ENCODE data around the gene AGO1. TPM values are rescaled to one million over a fixed set of nuclear protein-coding genes. Genes with fewer than 3 reads are reported as not detected.

Gene AGO1
- polyA plus RNA-seq, 1 donor from 2014 or later, result 13.0 TPM

DNA sequence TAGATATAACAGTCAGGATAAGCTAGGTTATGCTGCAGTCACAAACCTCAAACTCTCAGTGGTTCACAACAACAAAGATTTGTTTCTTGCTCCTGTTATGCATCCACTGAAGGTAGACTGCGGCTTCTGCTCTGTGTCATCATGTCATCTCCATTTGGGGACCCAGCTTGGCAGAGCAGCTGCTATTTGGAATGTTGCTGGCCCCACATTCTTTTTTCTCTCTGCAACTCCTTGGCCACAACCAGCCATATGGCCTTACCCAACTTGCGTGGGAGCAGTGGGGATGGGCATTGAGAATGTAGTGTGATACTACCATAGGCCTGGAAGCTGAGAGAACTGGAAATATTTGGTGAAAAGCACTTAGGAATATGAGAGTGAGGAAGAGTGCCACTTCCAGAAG lies 48.8 kb upstream of the AGO1 start:
- Histone ChIP-seq H3K9me2 (ENCODE audit: insufficient read depth, low read length) (no peaks in the 10 kb centered on the region), H3K4me2 (ENCODE audit: low read length) (no peak overlapping the region), H3K79me2 (replicated peaks; ENCODE audit: insufficient read depth, low read length) (no peaks in the 10 kb centered on the region), H2AFZ (ENCODE audit: low read depth, low read length) (no peak overlapping the region), H3K9me3 (ENCODE audit: low read length) (no peaks in the 10 kb centered on the region), H3F3A (ENCODE audit: insufficient read depth, low read length, poor library complexity, severe bottlenecking) (no peaks in the 10 kb centered on the region), H3K4me3 (ENCODE audit: low read length) (no peak overlapping the region), H4K20me1 (ENCODE audit: insufficient read depth) (no peaks in the 10 kb centered on the region), H3K27ac (ENCODE audit: low read length) (no peak overlapping the region), H3K27me3 (ENCODE audit: insufficient read depth, low read depth, low read length) (no peaks in the 10 kb centered on the region), H3K36me3 (ENCODE audit: insufficient read depth, low read length) (no peaks in the 10 kb centered on the region), H3K9ac (ENCODE audit: low read length) (no peak overlapping the region)
- TF ChIP-seq TAF1 (IDR thresholded peaks at IDR 0.05; ENCODE audit: low read depth), result no peak
- TF ChIP-seq, protein P1, sequence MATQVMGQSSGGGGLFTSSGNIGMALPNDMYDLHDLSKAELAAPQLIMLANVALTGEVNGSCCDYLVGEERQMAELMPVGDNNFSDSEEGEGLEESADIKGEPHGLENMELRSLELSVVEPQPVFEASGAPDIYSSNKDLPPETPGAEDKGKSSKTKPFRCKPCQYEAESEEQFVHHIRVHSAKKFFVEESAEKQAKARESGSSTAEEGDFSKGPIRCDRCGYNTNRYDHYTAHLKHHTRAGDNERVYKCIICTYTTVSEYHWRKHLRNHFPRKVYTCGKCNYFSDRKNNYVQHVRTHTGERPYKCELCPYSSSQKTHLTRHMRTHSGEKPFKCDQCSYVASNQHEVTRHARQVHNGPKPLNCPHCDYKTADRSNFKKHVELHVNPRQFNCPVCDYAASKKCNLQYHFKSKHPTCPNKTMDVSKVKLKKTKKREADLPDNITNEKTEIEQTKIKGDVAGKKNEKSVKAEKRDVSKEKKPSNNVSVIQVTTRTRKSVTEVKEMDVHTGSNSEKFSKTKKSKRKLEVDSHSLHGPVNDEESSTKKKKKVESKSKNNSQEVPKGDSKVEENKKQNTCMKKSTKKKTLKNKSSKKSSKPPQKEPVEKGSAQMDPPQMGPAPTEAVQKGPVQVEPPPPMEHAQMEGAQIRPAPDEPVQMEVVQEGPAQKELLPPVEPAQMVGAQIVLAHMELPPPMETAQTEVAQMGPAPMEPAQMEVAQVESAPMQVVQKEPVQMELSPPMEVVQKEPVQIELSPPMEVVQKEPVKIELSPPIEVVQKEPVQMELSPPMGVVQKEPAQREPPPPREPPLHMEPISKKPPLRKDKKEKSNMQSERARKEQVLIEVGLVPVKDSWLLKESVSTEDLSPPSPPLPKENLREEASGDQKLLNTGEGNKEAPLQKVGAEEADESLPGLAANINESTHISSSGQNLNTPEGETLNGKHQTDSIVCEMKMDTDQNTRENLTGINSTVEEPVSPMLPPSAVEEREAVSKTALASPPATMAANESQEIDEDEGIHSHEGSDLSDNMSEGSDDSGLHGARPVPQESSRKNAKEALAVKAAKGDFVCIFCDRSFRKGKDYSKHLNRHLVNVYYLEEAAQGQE (IDR thresholded peaks at IDR 0.05; ENCODE audit: borderline replicate concordance), result no peak
- no peak for TF ChIP-seq SMC3 (conservative IDR thresholded peaks at IDR 0.05; ENCODE audit: poor library complexity)
- TF ChIP-seq, protein P2, sequence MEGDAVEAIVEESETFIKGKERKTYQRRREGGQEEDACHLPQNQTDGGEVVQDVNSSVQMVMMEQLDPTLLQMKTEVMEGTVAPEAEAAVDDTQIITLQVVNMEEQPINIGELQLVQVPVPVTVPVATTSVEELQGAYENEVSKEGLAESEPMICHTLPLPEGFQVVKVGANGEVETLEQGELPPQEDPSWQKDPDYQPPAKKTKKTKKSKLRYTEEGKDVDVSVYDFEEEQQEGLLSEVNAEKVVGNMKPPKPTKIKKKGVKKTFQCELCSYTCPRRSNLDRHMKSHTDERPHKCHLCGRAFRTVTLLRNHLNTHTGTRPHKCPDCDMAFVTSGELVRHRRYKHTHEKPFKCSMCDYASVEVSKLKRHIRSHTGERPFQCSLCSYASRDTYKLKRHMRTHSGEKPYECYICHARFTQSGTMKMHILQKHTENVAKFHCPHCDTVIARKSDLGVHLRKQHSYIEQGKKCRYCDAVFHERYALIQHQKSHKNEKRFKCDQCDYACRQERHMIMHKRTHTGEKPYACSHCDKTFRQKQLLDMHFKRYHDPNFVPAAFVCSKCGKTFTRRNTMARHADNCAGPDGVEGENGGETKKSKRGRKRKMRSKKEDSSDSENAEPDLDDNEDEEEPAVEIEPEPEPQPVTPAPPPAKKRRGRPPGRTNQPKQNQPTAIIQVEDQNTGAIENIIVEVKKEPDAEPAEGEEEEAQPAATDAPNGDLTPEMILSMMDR (IDR thresholded peaks at IDR 0.05; ENCODE audit: poor library complexity, severe bottlenecking), result no peak
- TF ChIP-seq RAD21 (conservative IDR thresholded peaks at IDR 0.05), result no peak
- TF ChIP-seq MXI1 (conservative IDR thresholded peaks at IDR 0.05; ENCODE audit: poor library complexity, severe bottlenecking), result no peak
- no peak for TF ChIP-seq POLR2AphosphoS5 (IDR thresholded peaks at IDR 0.05)
- no peak for TF ChIP-seq EP300 (conservative IDR thresholded peaks at IDR 0.05; ENCODE audit: poor library complexity, severe bottlenecking)
- no peak for TF ChIP-seq EZH2 (IDR thresholded peaks at IDR 0.05; ENCODE audit: borderline replicate concordance, insufficient read depth, low read length, poor library complexity, severe bottlenecking)

DNA sequence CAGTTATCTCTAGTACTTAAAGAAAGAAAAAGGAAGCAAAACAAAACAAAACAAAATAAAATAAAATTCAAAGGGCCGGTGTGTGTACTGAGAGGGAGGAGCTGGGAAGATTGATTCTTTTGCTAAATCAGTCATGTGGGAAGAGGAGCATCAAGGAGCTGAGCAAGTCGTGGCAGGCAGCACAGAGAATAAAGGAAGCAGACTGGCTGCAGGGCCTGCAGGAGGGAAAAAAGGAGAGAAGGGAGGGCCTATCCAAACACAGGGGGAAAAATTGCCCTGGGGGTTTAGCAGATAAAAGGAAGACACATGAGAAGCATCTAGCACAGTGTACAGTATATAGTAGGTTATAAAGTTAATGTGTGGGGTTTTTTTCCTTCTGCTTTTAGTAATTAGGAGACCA lies 47.6 kb upstream of the AGO1 start:
- H3K79me2 ChIP-seq (replicated peaks; ENCODE audit: insufficient read depth, low read length), result no peaks in the 10 kb centered on the region
- H3K4me3 ChIP-seq (ENCODE audit: low read length), result no peak overlapping the region
- no peaks in the 10 kb centered on the region for H3K27me3 ChIP-seq (ENCODE audit: insufficient read depth, low read depth, low read length)
- H4K20me1 ChIP-seq (ENCODE audit: insufficient read depth), result no peaks in the 10 kb centered on the region
- H2AFZ ChIP-seq (ENCODE audit: low read depth, low read length), result no peak overlapping the region
- H3K4me2 ChIP-seq (ENCODE audit: low read length), result no peak overlapping the region
- TF ChIP-seq MXI1 (conservative IDR thresholded peaks at IDR 0.05; ENCODE audit: poor library complexity, severe bottlenecking), result no peak
- no peak overlapping the region for H3K9ac ChIP-seq (ENCODE audit: low read length)
- H3K27ac ChIP-seq (ENCODE audit: low read length), result no peak overlapping the region
- no peaks in the 10 kb centered on the region for H3K36me3 ChIP-seq (ENCODE audit: insufficient read depth, low read length)
- H3K9me2 ChIP-seq (ENCODE audit: insufficient read depth, low read length), result no peaks in the 10 kb centered on the region
- no peaks in the 10 kb centered on the region for H3K9me3 ChIP-seq (ENCODE audit: low read length)
- H3F3A ChIP-seq (ENCODE audit: insufficient read depth, low read length, poor library complexity, severe bottlenecking), result no peaks in the 10 kb centered on the region

DNA sequence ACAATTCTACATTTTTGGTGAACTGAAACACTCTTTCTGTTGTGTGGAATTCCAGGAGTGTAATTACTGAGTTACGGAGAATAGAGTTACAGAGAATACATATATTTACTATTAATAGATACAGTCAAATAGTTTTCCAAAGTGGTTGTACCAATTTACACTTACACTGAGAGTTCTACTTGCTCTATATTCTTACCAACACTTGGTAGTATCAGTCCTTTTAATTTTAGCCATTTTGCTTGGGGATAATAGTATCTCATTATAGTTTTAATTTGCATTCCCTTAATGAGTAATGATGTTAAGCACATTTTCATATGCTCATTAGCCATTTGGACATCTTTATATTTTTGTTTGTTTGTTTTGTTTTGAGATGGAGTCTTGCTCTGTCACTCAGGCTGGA lies 46.3 kb upstream of the AGO1 start:
- no peaks in the 10 kb centered on the region for H3K36me3 ChIP-seq (ENCODE audit: insufficient read depth, low read length)
- H4K20me1 ChIP-seq (ENCODE audit: insufficient read depth), result no peaks in the 10 kb centered on the region
- H3K9me3 ChIP-seq (ENCODE audit: low read length), result no peaks in the 10 kb centered on the region
- no peaks in the 10 kb centered on the region for H3K79me2 ChIP-seq (replicated peaks; ENCODE audit: insufficient read depth, low read length)
- no peak overlapping the region for H2AFZ ChIP-seq (ENCODE audit: low read depth, low read length)
- H3K4me3 ChIP-seq (ENCODE audit: low read length), result no peak overlapping the region
- H3K27ac ChIP-seq (ENCODE audit: low read length), result no peak overlapping the region
- TF ChIP-seq, protein P1 (IDR thresholded peaks at IDR 0.05; ENCODE audit: borderline replicate concordance), result no peak
- no peak for TF ChIP-seq EP300 (conservative IDR thresholded peaks at IDR 0.05; ENCODE audit: poor library complexity, severe bottlenecking)
- no peak for TF ChIP-seq SMC3 (conservative IDR thresholded peaks at IDR 0.05; ENCODE audit: poor library complexity)
- no peak for TF ChIP-seq RAD21 (conservative IDR thresholded peaks at IDR 0.05)
- TF ChIP-seq, protein P2 (IDR thresholded peaks at IDR 0.05; ENCODE audit: poor library complexity, severe bottlenecking), result no peak
- TF ChIP-seq EZH2 (IDR thresholded peaks at IDR 0.05; ENCODE audit: borderline replicate concordance, insufficient read depth, low read length, poor library complexity, severe bottlenecking), result no peak
- TF ChIP-seq TAF1 (IDR thresholded peaks at IDR 0.05; ENCODE audit: low read depth), result no peak
- TF ChIP-seq MXI1 (conservative IDR thresholded peaks at IDR 0.05; ENCODE audit: poor library complexity, severe bottlenecking), result no peak
- no peak for TF ChIP-seq POLR2AphosphoS5 (IDR thresholded peaks at IDR 0.05)
- H3K9ac ChIP-seq (ENCODE audit: low read length), result no peak overlapping the region
- H3K4me2 ChIP-seq (ENCODE audit: low read length), result no peak overlapping the region
- H3K27me3 ChIP-seq (ENCODE audit: insufficient read depth, low read depth, low read length), result no peaks in the 10 kb centered on the region
- no peaks in the 10 kb centered on the region for H3K9me2 ChIP-seq (ENCODE audit: insufficient read depth, low read length)
- H3F3A ChIP-seq (ENCODE audit: insufficient read depth, low read length, poor library complexity, severe bottlenecking), result no peaks in the 10 kb centered on the region

Measured in neural cell (in vitro differentiated cells).